PC-3 (cell line): Measurements from ENCODE around the gene CYGB.
"Not testable (repeated sequence)": the region's sequence is repeated elsewhere in the genome, so short reads cannot be mapped to it uniquely, and the experiment has no call there.

Source experiments
- EZH2 ChIP-seq: fragments of 300-600 bp; sonication (generic); IDR thresholded peaks from one replicate; pipeline ENCODE4 v1.6.1; 2017; ENCODE audit warnings: antibody characterized with exemption, mild to moderate bottlenecking, low read length; ENCODE audit not compliant: unreplicated experiment
- TF ChIP-seq, protein P1 (sequence below): fragments of 300-600 bp; sonication (generic); conservative IDR thresholded peaks from 2 replicates; pipeline ENCODE4 v1.5.1; 2017; ENCODE audit warnings: antibody characterized with exemption, low read depth, mild to moderate bottlenecking, low read length

DNA sequence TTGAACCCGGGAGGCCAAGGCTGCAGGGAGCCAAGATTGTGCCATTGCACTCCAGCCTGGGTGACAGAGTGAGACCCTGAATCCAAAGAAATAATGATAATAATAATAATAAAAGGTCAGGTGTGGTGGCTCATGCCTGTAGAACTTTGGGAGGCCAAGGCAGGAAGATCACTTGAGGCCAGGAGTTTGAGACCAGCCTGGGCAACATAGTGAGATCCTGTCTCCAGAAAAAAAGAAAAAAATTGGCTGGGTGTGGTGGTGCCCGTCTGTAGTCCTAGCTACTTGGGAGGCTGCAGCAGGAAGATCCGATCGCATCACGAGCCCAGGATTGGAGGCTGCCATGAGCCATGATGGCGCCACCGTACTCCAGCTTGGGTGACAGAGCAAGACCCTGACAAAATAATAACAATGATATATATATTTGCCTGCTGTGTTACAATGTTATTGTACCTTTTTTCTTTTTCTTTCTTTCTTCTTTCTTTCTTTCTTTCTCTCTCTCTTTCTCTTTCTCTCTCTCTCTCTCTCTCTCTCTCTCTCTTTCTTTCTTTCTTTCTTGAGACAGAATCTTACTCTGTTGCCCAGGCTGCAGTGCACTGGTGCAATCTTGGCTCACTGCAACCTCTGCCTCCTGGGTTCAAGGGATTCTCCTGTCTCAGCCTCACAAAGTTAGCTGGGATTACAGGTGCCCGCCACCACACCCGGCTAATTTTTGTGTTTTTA lies 3.7 kb downstream of the CYGB start:
- TF ChIP-seq, protein P1, sequence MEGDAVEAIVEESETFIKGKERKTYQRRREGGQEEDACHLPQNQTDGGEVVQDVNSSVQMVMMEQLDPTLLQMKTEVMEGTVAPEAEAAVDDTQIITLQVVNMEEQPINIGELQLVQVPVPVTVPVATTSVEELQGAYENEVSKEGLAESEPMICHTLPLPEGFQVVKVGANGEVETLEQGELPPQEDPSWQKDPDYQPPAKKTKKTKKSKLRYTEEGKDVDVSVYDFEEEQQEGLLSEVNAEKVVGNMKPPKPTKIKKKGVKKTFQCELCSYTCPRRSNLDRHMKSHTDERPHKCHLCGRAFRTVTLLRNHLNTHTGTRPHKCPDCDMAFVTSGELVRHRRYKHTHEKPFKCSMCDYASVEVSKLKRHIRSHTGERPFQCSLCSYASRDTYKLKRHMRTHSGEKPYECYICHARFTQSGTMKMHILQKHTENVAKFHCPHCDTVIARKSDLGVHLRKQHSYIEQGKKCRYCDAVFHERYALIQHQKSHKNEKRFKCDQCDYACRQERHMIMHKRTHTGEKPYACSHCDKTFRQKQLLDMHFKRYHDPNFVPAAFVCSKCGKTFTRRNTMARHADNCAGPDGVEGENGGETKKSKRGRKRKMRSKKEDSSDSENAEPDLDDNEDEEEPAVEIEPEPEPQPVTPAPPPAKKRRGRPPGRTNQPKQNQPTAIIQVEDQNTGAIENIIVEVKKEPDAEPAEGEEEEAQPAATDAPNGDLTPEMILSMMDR: not testable (repeated sequence)
- not testable (repeated sequence) for TF ChIP-seq EZH2
